Panc1 (cell line): ENCODE results near the gene CMTM8. TPM values are rescaled to one million over a fixed set of nuclear protein-coding genes. Genes with fewer than 3 reads are reported as not detected.

ENCODE experiments used
- ATAC-seq: fragments of 200-7000 bp; cut with Tn5 transposase; 2 replicates; pipeline ENCODE4 v1.9.1; 2020; ENCODE audit warnings: mild to moderate bottlenecking, moderate library complexity
- BruUV-seq: library from RNA; stranded (reverse); fragments of 400-500 nt; replicated peaks from 2 replicates; lab custom pipeline; 2021; lab: Mats Ljungman, UMichigan
- CTCF ChIA-PET: fragments of 300-600 bp; sonication (Branson Sonifier 250); formaldehyde crosslinking; loops from one replicate; lab custom pipeline; 2022; ENCODE audit warnings: antibody characterized with exemption; lab: Charles Lee
- POLR2A ChIA-PET: fragments of 300-600 bp; sonication (Branson Sonifier 250); formaldehyde crosslinking; loops from one replicate; lab custom pipeline; 2022; ENCODE audit warnings: antibody characterized with exemption; lab: Charles Lee
- DNase-seq: peaks from one replicate; pipeline ENCODE4 v3.0.0-alpha.2; 2010; ENCODE audit warnings: low read depth, low spot score
- H3K27ac ChIP-seq: 2 replicates; pipeline ENCODE4 v1.5.1; 2011; ENCODE audit warnings: mild to moderate bottlenecking, low read length, inconsistent platforms
- H3K27me3 ChIP-seq: fragments of 200-500 bp; sonication (Bioruptor generic); 2 replicates; pipeline ENCODE4 v1.6.0; 2014; ENCODE audit warnings: low read length, inconsistent platforms; ENCODE audit not compliant: control insufficient read depth, insufficient read depth
- H3K36me3 ChIP-seq: fragments of 200-500 bp; sonication (Bioruptor generic); 2 replicates; pipeline ENCODE4 v1.5.1; 2014; ENCODE audit warnings: inconsistent platforms, mild to moderate bottlenecking, low read length, moderate library complexity; ENCODE audit not compliant: control insufficient read depth, insufficient read depth
- H3K4me1 ChIP-seq: 2 replicates; pipeline ENCODE4 v1.5.1; 2011; ENCODE audit warnings: inconsistent platforms, mild to moderate bottlenecking, low read length, moderate library complexity; ENCODE audit not compliant: control insufficient read depth, insufficient read depth
- H3K4me3 ChIP-seq, 2 experiments: 2 replicates each; pipeline ENCODE4 v1.5.1; 2011 to 2012; ENCODE audit warnings: low read depth in 2 of 2, low read length in 2 of 2, mild to moderate bottlenecking in 2 of 2, inconsistent platforms in 1 of 2, moderate library complexity in 1 of 2
- H3K9me3 ChIP-seq: fragments of 200-500 bp; sonication (Bioruptor generic); 2 replicates; pipeline ENCODE4 v1.5.1; 2014; ENCODE audit warnings: low read depth, mild to moderate bottlenecking, inconsistent platforms, low read length, moderate library complexity; ENCODE audit not compliant: control insufficient read depth, insufficient read depth
- POLR2AphosphoS5 ChIP-seq: IDR thresholded peaks from 2 replicates; pipeline ENCODE4 v1.6.1; 2012; ENCODE audit warnings: mild to moderate bottlenecking, low read depth, low read length, moderate library complexity
- SIN3A ChIP-seq: IDR thresholded peaks from 2 replicates; pipeline ENCODE4 v1.6.1; 2012; ENCODE audit warnings: low read depth, mild to moderate bottlenecking, low read length, moderate library complexity, borderline replicate concordance; ENCODE audit not compliant: insufficient read depth
- TCF7L2 ChIP-seq: IDR thresholded peaks from 2 replicates; pipeline ENCODE4 v1.6.1; 2011; ENCODE audit warnings: mild to moderate bottlenecking, low read depth, low read length, inconsistent platforms
- in situ Hi-C: cut with HindIII; loops from 2 replicates; pipeline ENCODE4 v1.10.0; 2016; ENCODE audit warnings: low sequenced_read_pairs, low pct_unique_long_range_greater_than_20kb
- intact Hi-C: fragments of 100-400 bp; cut with micrococcal nuclease; formaldehyde crosslinking; loops from one replicate; pipeline ENCODE4 v1.10.0; 2022; ENCODE audit not compliant: unreplicated experiment
- total RNA-seq: library from RNA; stranded (reverse); gene quantifications from one replicate; pipeline ENCODE4 v1.2.1, GENCODE V29; 2021; ENCODE audit not compliant: unreplicated experiment
- TF ChIP-seq, protein P1 (sequence below): fragments of 450-650 bp; IDR thresholded peaks from 2 replicates; pipeline ENCODE4 v1.5.1; 2017; ENCODE audit warnings: mild to moderate bottlenecking
- TF ChIP-seq, protein P2 (sequence below), 2 experiments: IDR thresholded peaks; 2 replicates each; pipeline ENCODE4 v1.6.1; 2011 to 2012; ENCODE audit warnings: low read depth in 2 of 2, control low read depth in 1 of 2, low read length in 1 of 2, mild to moderate bottlenecking in 1 of 2, moderate library complexity in 1 of 2; ENCODE audit not compliant: insufficient read depth in 1 of 2

Gene CMTM8
- total RNA-seq, 1 experiment from 2014 or later = 9.8 TPM

DNA sequence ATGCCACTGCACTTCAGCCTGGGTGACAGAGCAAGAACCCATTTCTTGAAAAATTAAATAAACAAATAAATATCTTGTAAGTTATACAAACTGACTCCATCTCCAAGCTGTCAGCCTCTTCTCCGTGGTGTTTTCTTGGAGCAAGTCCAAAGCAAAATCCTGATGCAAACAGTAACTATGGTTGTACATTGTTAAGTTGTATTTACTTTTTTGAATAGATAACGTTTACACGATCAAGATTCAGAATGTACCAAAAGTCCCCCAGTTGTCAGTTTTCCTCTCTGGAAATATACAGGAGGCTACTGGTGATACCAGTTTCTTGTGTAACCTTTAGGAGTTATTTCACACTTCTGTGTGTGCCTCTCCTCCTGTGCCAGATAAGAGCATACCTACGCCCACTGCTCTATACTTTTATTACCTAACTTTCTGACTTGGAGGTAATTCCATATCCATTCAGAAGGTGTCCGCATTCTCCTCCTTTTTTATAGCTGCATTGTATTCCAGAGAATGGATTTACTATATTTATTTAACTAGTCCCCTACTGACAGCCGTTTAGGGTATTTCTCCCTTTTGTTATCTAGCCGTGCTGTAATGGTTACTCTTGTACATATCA lies 167.3 kb downstream of the CMTM8 start:
- ChIA-PET POLR2A (no interaction called here), CTCF (no interaction called here)
- BruUV-seq = no TSS peak
- no peaks in the 10 kb centered on the region for H3K27me3 ChIP-seq
- H3K36me3 ChIP-seq = no peaks in the 10 kb centered on the region
- H3K4me1 ChIP-seq = peaks cover 27% of the 10 kb centered on the region
- in situ Hi-C loops (no loop called here), intact Hi-C loops (no loop called here)
- TF ChIP-seq, protein P1, sequence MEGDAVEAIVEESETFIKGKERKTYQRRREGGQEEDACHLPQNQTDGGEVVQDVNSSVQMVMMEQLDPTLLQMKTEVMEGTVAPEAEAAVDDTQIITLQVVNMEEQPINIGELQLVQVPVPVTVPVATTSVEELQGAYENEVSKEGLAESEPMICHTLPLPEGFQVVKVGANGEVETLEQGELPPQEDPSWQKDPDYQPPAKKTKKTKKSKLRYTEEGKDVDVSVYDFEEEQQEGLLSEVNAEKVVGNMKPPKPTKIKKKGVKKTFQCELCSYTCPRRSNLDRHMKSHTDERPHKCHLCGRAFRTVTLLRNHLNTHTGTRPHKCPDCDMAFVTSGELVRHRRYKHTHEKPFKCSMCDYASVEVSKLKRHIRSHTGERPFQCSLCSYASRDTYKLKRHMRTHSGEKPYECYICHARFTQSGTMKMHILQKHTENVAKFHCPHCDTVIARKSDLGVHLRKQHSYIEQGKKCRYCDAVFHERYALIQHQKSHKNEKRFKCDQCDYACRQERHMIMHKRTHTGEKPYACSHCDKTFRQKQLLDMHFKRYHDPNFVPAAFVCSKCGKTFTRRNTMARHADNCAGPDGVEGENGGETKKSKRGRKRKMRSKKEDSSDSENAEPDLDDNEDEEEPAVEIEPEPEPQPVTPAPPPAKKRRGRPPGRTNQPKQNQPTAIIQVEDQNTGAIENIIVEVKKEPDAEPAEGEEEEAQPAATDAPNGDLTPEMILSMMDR = no peak
- TF ChIP-seq SIN3A = no peak
- TF ChIP-seq POLR2AphosphoS5 = no peak
- TF ChIP-seq, protein P2, sequence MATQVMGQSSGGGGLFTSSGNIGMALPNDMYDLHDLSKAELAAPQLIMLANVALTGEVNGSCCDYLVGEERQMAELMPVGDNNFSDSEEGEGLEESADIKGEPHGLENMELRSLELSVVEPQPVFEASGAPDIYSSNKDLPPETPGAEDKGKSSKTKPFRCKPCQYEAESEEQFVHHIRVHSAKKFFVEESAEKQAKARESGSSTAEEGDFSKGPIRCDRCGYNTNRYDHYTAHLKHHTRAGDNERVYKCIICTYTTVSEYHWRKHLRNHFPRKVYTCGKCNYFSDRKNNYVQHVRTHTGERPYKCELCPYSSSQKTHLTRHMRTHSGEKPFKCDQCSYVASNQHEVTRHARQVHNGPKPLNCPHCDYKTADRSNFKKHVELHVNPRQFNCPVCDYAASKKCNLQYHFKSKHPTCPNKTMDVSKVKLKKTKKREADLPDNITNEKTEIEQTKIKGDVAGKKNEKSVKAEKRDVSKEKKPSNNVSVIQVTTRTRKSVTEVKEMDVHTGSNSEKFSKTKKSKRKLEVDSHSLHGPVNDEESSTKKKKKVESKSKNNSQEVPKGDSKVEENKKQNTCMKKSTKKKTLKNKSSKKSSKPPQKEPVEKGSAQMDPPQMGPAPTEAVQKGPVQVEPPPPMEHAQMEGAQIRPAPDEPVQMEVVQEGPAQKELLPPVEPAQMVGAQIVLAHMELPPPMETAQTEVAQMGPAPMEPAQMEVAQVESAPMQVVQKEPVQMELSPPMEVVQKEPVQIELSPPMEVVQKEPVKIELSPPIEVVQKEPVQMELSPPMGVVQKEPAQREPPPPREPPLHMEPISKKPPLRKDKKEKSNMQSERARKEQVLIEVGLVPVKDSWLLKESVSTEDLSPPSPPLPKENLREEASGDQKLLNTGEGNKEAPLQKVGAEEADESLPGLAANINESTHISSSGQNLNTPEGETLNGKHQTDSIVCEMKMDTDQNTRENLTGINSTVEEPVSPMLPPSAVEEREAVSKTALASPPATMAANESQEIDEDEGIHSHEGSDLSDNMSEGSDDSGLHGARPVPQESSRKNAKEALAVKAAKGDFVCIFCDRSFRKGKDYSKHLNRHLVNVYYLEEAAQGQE (IDR thresholded peaks at IDR 0.05; ENCODE audit: insufficient read depth in 1 of 2, low read depth in 2 of 2, low read length in 1 of 2) = no peak
- no peak for TF ChIP-seq TCF7L2
- no peak overlapping the region for H3K4me3 ChIP-seq
- no peak for DNase-seq
- ATAC-seq = no peak
- H3K27ac ChIP-seq = no peak overlapping the region
- no peaks in the 10 kb centered on the region for H3K9me3 ChIP-seq

DNA sequence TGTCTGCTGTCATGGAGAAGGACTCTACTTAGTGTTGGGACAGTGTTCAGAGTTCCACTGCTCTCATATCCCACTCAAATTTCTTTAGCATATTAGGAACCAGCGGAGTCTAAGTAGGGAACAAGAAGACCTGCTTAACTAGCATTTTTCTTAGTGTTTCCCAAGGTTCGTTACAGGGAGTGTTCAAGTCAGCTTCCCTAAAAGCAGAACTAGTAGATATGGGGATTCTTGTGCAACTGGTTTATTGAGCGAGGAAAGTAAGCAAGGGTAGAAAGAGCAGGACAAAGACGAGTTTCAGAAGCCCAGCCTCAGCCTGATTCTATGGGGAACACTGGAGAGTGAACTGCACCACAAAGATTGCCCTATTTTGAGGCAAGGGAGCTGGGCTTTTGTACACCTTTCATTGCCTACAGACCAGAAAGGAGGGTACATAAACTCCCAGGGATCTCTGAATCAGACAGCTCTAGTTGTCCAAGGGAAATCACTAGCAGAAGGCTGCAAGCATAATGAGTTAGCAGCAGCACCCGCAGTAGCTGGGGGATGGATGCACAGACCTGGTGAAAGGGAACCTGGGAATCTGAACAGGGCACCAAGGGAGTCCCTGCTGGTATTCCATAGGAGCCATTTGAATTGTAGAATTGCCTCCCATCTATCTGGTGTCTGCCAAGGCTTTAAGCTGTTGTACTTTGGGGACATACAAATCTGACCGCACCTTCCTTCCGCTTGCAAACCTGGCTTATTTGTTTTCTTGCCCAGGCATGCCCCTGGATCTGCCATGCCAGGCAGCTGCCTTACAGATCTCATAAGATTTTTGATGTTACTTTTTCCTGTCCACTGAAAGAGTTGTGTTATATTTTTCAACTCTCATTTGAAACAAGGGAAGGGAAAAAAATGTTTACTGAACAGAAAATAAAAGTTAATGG lies 168.3 kb downstream of the CMTM8 start:
- in situ Hi-C loops = no loop called here
- Histone ChIP-seq H3K27me3 (no peaks in the 10 kb centered on the region), H3K4me3 (no peak overlapping the region), H3K36me3 (no peaks in the 10 kb centered on the region), H3K9me3 (no peaks in the 10 kb centered on the region), H3K4me1 (peaks cover 23% of the 10 kb centered on the region), H3K27ac (0 out of 2 replicates have a peak overlapping the region, but pooled peaks have one; percentile 7)
- TF ChIP-seq, protein P1 = no peak
- TF ChIP-seq, protein P2 (IDR thresholded peaks at IDR 0.05; ENCODE audit: insufficient read depth in 1 of 2, low read depth in 2 of 2, low read length in 1 of 2) = no peak
- no peak for TF ChIP-seq SIN3A
- TF ChIP-seq TCF7L2 = no peak
- TF ChIP-seq POLR2AphosphoS5 = no peak
- CTCF ChIA-PET = no interaction called here
- DNase-seq (no peak), ATAC-seq (no peak)
- no TSS peak for BruUV-seq
- intact Hi-C loops = no loop called here
- POLR2A ChIA-PET = no interaction called here
